ENCODE data around the gene VAV1. TPM values are rescaled to one million over a fixed set of nuclear protein-coding genes. Genes with fewer than 3 reads are reported as not detected.
"Not testable (repeated sequence)": the region's sequence is repeated elsewhere in the genome, so short reads cannot be mapped to it uniquely, and the experiment has no call there.

VAV1 gene
- total RNA-seq, 1 donor from 2014 or later: not detected

- peaks cover 9% of the 10 kb centered on the region for H3K9me3 Mint-ChIP-seq (ENCODE audit: unreplicated experiment)
- TF ChIP-seq CTCF (IDR thresholded peaks at IDR 0.05; ENCODE audit: partially characterized antibody, unreplicated experiment): no peak
- H3K4me3 Mint-ChIP-seq (ENCODE audit: unreplicated experiment): no peak overlapping the region
- DNase-seq: no peak
- no peak overlapping the region for H3K27ac Mint-ChIP-seq (ENCODE audit: unreplicated experiment)
- H3K27me3 Mint-ChIP-seq (ENCODE audit: unreplicated experiment): no peaks in the 10 kb centered on the region
- no peaks in the 10 kb centered on the region for H3K36me3 Mint-ChIP-seq (ENCODE audit: unreplicated experiment)
- H3K4me1 Mint-ChIP-seq (ENCODE audit: low read depth, unreplicated experiment): no peaks in the 10 kb centered on the region
Observed at GRCh38 chr19:6794686-6795431, 22.4 kb downstream of the VAV1 start.

- no peaks in the 10 kb centered on the region for H3K27me3 Mint-ChIP-seq (ENCODE audit: unreplicated experiment)
- H3K4me1 Mint-ChIP-seq (ENCODE audit: low read depth, unreplicated experiment): no peaks in the 10 kb centered on the region
- no peak for DNase-seq
- no peak overlapping the region for H3K27ac Mint-ChIP-seq (ENCODE audit: unreplicated experiment)
- H3K9me3 Mint-ChIP-seq (ENCODE audit: unreplicated experiment): peaks cover 12% of the 10 kb centered on the region
- H3K36me3 Mint-ChIP-seq (ENCODE audit: unreplicated experiment): no peaks in the 10 kb centered on the region
- no peak overlapping the region for H3K4me3 Mint-ChIP-seq (ENCODE audit: unreplicated experiment)
- no peak for TF ChIP-seq CTCF (IDR thresholded peaks at IDR 0.05; ENCODE audit: partially characterized antibody, unreplicated experiment)
Observed at GRCh38 chr19:6796278-6796677, 23.8 kb downstream of the VAV1 start.

GRCh38 chr19:6797646-6798045 lies 25.1 kb downstream of the VAV1 start:
- no peak overlapping the region for H3K27ac Mint-ChIP-seq (ENCODE audit: unreplicated experiment)

GRCh38 chr19:6800160-6800790 lies 27.8 kb downstream of the VAV1 start:
- H3K4me1 Mint-ChIP-seq (ENCODE audit: low read depth, unreplicated experiment); DNase-seq; H3K9me3 Mint-ChIP-seq (ENCODE audit: unreplicated experiment); H3K36me3 Mint-ChIP-seq (ENCODE audit: unreplicated experiment); H3K27me3 Mint-ChIP-seq (ENCODE audit: unreplicated experiment); H3K4me3 Mint-ChIP-seq (ENCODE audit: unreplicated experiment); H3K27ac Mint-ChIP-seq (ENCODE audit: unreplicated experiment): not testable (repeated sequence)

More at GRCh38 chr19:6797646-6798045, 25.1 kb downstream of the VAV1 start:
- Mint-ChIP-seq H3K36me3 (ENCODE audit: unreplicated experiment) (no peaks in the 10 kb centered on the region), H3K4me3 (ENCODE audit: unreplicated experiment) (no peak overlapping the region), H3K9me3 (ENCODE audit: unreplicated experiment) (peaks cover 8% of the 10 kb centered on the region), H3K4me1 (ENCODE audit: low read depth, unreplicated experiment) (no peaks in the 10 kb centered on the region), H3K27me3 (ENCODE audit: unreplicated experiment) (no peaks in the 10 kb centered on the region)
- DNase-seq: no peak
- TF ChIP-seq CTCF (IDR thresholded peaks at IDR 0.05; ENCODE audit: partially characterized antibody, unreplicated experiment): no peak

- H3K27me3 Mint-ChIP-seq (ENCODE audit: unreplicated experiment): no peaks in the 10 kb centered on the region
- DNase-seq: no peak
- no peak for TF ChIP-seq CTCF (IDR thresholded peaks at IDR 0.05; ENCODE audit: partially characterized antibody, unreplicated experiment)
- peak overlapping the region; percentile 34 for H3K4me3 Mint-ChIP-seq (ENCODE audit: unreplicated experiment)
- no peaks in the 10 kb centered on the region for H3K4me1 Mint-ChIP-seq (ENCODE audit: low read depth, unreplicated experiment)
- peaks cover 5% of the 10 kb centered on the region for H3K9me3 Mint-ChIP-seq (ENCODE audit: unreplicated experiment)
- no peaks in the 10 kb centered on the region for H3K36me3 Mint-ChIP-seq (ENCODE audit: unreplicated experiment)
- H3K27ac Mint-ChIP-seq (ENCODE audit: unreplicated experiment): no peak overlapping the region
Observed at GRCh38 chr19:6800991-6801484, 28.5 kb downstream of the VAV1 start.
